NCI-H2196 (cell line): ENCODE results near the gene ADRA2B.
"Not testable (repeated sequence)": the region's sequence is repeated elsewhere in the genome, so short reads cannot be mapped to it uniquely, and the experiment has no call there.

Experiments
- DNase-seq: peaks from one replicate; lab custom pipeline; 2025; ENCODE audit not compliant: unreplicated experiment; lab: John Stamatoyannopoulos, UW

The ADRA2B gene

GRCh38 chr2:96150791-96151594 lies 34.6 kb upstream of the ADRA2B start:
- DNase-seq = no peak

GRCh38 chr2:96150007-96150640 lies 33.8 kb upstream of the ADRA2B start:
- no peak for DNase-seq

- peak; percentile 96 for DNase-seq
Observed at GRCh38 chr2:96148410-96149217, 32.2 kb upstream of the ADRA2B start.

GRCh38 chr2:96147593-96148201 lies 31.3 kb upstream of the ADRA2B start:
- peak; percentile 36 for DNase-seq

GRCh38 chr2:96146881-96147592 lies 30.7 kb upstream of the ADRA2B start:
- DNase-seq = peak; percentile 80

GRCh38 chr2:96146153-96146880 lies 29.9 kb upstream of the ADRA2B start:
- DNase-seq = no peak

- DNase-seq = no peak
Observed at GRCh38 chr2:96145848-96146152, 29.4 kb upstream of the ADRA2B start.

GRCh38 chr2:96145036-96145847 lies 28.9 kb upstream of the ADRA2B start, which contains the start of gene DUSP2:
Gene DUSP2 (minus strand): TSS chr2:96145440. CDS start chr2:96145354, 86 bp downstream.
- peak; percentile 91 for DNase-seq

GRCh38 chr2:96144481-96145035 lies 28.2 kb upstream of the ADRA2B start:
- no peak for DNase-seq

GRCh38 chr2:96143848-96144480 lies 27.6 kb upstream of the ADRA2B start:
- peak; percentile 18 for DNase-seq

- DNase-seq = no peak
Observed at GRCh38 chr2:96143231-96143847, 27.0 kb upstream of the ADRA2B start.

- DNase-seq = no peak
Observed at GRCh38 chr2:96142217-96143113, 26.1 kb upstream of the ADRA2B start.

GRCh38 chr2:96141624-96141967 lies 25.2 kb upstream of the ADRA2B start:
- DNase-seq = not testable (repeated sequence)

- no peak for DNase-seq
Observed at GRCh38 chr2:96140941-96141623, 24.7 kb upstream of the ADRA2B start.

GRCh38 chr2:96139181-96139758 lies 22.9 kb upstream of the ADRA2B start:
- no peak for DNase-seq
